EH (cell line): ENCODE data around the gene VIT.

Experiments used
- DNase-seq: peaks from one replicate; pipeline ENCODE4 v3.0.0-alpha.2; 2015; ENCODE audit warnings: low read depth

Gene VIT

GRCh38 chr2:36710858-36711515, 14.5 kb downstream of the VIT start:
- DNase-seq: peak; percentile 66

GRCh38 chr2:36711741-36712314, 15.3 kb downstream of the VIT start:
- peak; percentile 43 for DNase-seq

GRCh38 chr2:36713310-36713709, 16.8 kb downstream of the VIT start:
- no peak for DNase-seq

GRCh38 chr2:36716111-36716510, 19.6 kb downstream of the VIT start:
- DNase-seq: no peak

- no peak for DNase-seq
Observed at GRCh38 chr2:36717603-36718266, 21.2 kb downstream of the VIT start.

GRCh38 chr2:36727550-36727949, 31.0 kb downstream of the VIT start:
- DNase-seq: no peak

GRCh38 chr2:36729067-36729466, 32.6 kb downstream of the VIT start:
- DNase-seq: peak; percentile 70

GRCh38 chr2:36731941-36732672, 35.6 kb downstream of the VIT start:
- DNase-seq: peak; percentile 99

GRCh38 chr2:36732673-36733036, 36.1 kb downstream of the VIT start:
- no peak for DNase-seq

- peak; percentile 75 for DNase-seq
Observed at GRCh38 chr2:36733215-36733614, 36.7 kb downstream of the VIT start.

- DNase-seq: peak; percentile 42
Observed at GRCh38 chr2:36734304-36734703, 37.8 kb downstream of the VIT start.

- DNase-seq: no peak
Observed at GRCh38 chr2:36737131-36737750, 40.7 kb downstream of the VIT start.

GRCh38 chr2:36740061-36740460, 43.6 kb downstream of the VIT start:
- DNase-seq: no peak

GRCh38 chr2:36741188-36741837, 44.8 kb downstream of the VIT start:
- no peak for DNase-seq

GRCh38 chr2:36743954-36744353, 47.4 kb downstream of the VIT start:
- no peak for DNase-seq

- DNase-seq: peak; percentile 72
Observed at GRCh38 chr2:36748166-36748565, 51.7 kb downstream of the VIT start.

- DNase-seq: no peak
Observed at GRCh38 chr2:36750101-36750500, 53.6 kb downstream of the VIT start.

- no peak for DNase-seq
Observed at GRCh38 chr2:36753706-36754221, 57.3 kb downstream of the VIT start.

- DNase-seq: no peak
Observed at GRCh38 chr2:36754578-36754977, 58.1 kb downstream of the VIT start.

GRCh38 chr2:36756438-36756837, 59.9 kb downstream of the VIT start:
- no peak for DNase-seq

- DNase-seq: peak; percentile 9
Observed at GRCh38 chr2:36762764-36763490, 66.4 kb downstream of the VIT start.
